Measurements from ENCODE around the gene HOXA10.

Gene HOXA10

GRCh38 chr7:27183682-27184336, 9.7 kb upstream of the HOXA10 start:
- Histone ChIP-seq H2AK5ac (ENCODE audit: low read length, severe bottlenecking) (no peak overlapping the region), H2BK15ac (ENCODE audit: low read depth, poor library complexity, severe bottlenecking) (no peak overlapping the region), H3K79me1 (replicated peaks; ENCODE audit: low read length, poor library complexity, severe bottlenecking) (no peaks in the 10 kb centered on the region), H3K36me3 (ENCODE audit: control insufficient read depth in 1 of 2, insufficient read depth in 2 of 2, low read depth in 1 of 2, low read length in 2 of 2) (peaks cover 6 to 13% of the 10 kb centered on the region in 2 experiments), H2AFZ (ENCODE audit: low read depth, low read length) (no peak overlapping the region), H3K9me3 (ENCODE audit: control insufficient read depth, low read length) (no peaks in the 10 kb centered on the region), H3K4me2 (ENCODE audit: low read length, poor library complexity, severe bottlenecking) (peak overlapping the region; percentile 88), H3K27me3 (ENCODE audit: control insufficient read depth in 1 of 2, insufficient read depth in 1 of 2, low read length in 2 of 2) (peaks cover 0 to 8% of the 10 kb centered on the region in 2 experiments), H4K91ac (ENCODE audit: low read length) (no peak overlapping the region), H3K4me3 (ENCODE audit: insufficient read depth in 1 of 2, low read depth in 1 of 2, low read length in 2 of 2) (peak overlapping the region; percentile 79 to 84), H3K9ac (ENCODE audit: low read length) (peak overlapping the region; percentile 94), H2BK12ac (ENCODE audit: low read length in 2 of 2) (peak overlapping the region in 1 of 2 experiments; percentile 78), H3K27ac (ENCODE audit: low read length, poor library complexity, severe bottlenecking) (peak overlapping the region; percentile 70), H4K8ac (ENCODE audit: low read length) (peak overlapping the region; percentile 46), H3K14ac (ENCODE audit: low read length in 2 of 2) (no peak overlapping the region), H3K4me1 (ENCODE audit: control insufficient read depth, insufficient read depth, low read depth, low read length) (peaks cover 18% of the 10 kb centered on the region), H2BK120ac (ENCODE audit: low read depth, low read length) (peak overlapping the region; percentile 43), H2BK5ac (ENCODE audit: low read depth, low read length, poor library complexity, severe bottlenecking) (peak overlapping the region; percentile 75), H3K18ac (ENCODE audit: low read depth in 1 of 2, low read length in 2 of 2) (no peak overlapping the region), H3K4ac (ENCODE audit: low read depth in 1 of 2, low read length in 2 of 2) (no peak overlapping the region), H3K23ac (ENCODE audit: low read length in 2 of 2) (no peak overlapping the region)
- WGBS, result under 1% methylated on average over 28 of the region's 30 CpGs
- peak; percentile 55 for DNase-seq

- Histone ChIP-seq H3K23ac (ENCODE audit: low read length in 2 of 2) (no peak overlapping the region), H3K27ac (ENCODE audit: low read length, poor library complexity, severe bottlenecking) (peak overlapping the region; percentile 70), H2BK12ac (ENCODE audit: low read length in 2 of 2) (peak overlapping the region in 1 of 2 experiments; percentile 78), H3K4me3 (ENCODE audit: insufficient read depth in 1 of 2, low read depth in 1 of 2, low read length in 2 of 2) (peak overlapping the region; percentile 68 to 84), H3K18ac (ENCODE audit: low read depth in 1 of 2, low read length in 2 of 2) (no peak overlapping the region), H2AFZ (ENCODE audit: low read depth, low read length) (no peak overlapping the region), H2BK120ac (ENCODE audit: low read depth, low read length) (peak overlapping the region; percentile 43), H2BK5ac (ENCODE audit: low read depth, low read length, poor library complexity, severe bottlenecking) (peak overlapping the region; percentile 57), H3K9ac (ENCODE audit: low read length) (peak overlapping the region; percentile 94), H3K4me2 (ENCODE audit: low read length, poor library complexity, severe bottlenecking) (peak overlapping the region; percentile 88), H3K36me3 (ENCODE audit: control insufficient read depth in 1 of 2, insufficient read depth in 2 of 2, low read depth in 1 of 2, low read length in 2 of 2) (peaks cover 6 to 13% of the 10 kb centered on the region in 2 experiments), H3K14ac (ENCODE audit: low read length in 2 of 2) (no peak overlapping the region), H2AK5ac (ENCODE audit: low read length, severe bottlenecking) (peak overlapping the region; percentile 40), H3K4me1 (ENCODE audit: control insufficient read depth, insufficient read depth, low read depth, low read length) (peaks cover 18% of the 10 kb centered on the region), H4K8ac (ENCODE audit: low read length) (peak overlapping the region; percentile 46), H3K27me3 (ENCODE audit: control insufficient read depth in 1 of 2, insufficient read depth in 1 of 2, low read length in 2 of 2) (peaks cover 0 to under 1% of the 10 kb centered on the region in 2 experiments), H4K91ac (ENCODE audit: low read length) (peak overlapping the region; percentile 58), H2BK15ac (ENCODE audit: low read depth, poor library complexity, severe bottlenecking) (no peak overlapping the region), H3K4ac (ENCODE audit: low read depth in 1 of 2, low read length in 2 of 2) (no peak overlapping the region), H3K9me3 (ENCODE audit: control insufficient read depth, low read length) (no peaks in the 10 kb centered on the region), H3K79me1 (replicated peaks; ENCODE audit: low read length, poor library complexity, severe bottlenecking) (no peaks in the 10 kb centered on the region)
- no peak for DNase-seq
- WGBS, result 7% methylated on average over 30 of the region's 39 CpGs
These were observed 9.0 kb upstream of the HOXA10 start for GRCh38 chr7:27182861-27183681.

GRCh38 chr7:27182285-27182841, 8.2 kb upstream of the HOXA10 start:
- Histone ChIP-seq H2AK5ac (ENCODE audit: low read length, severe bottlenecking) (no peak overlapping the region), H2AFZ (ENCODE audit: low read depth, low read length) (no peak overlapping the region), H4K8ac (ENCODE audit: low read length) (no peak overlapping the region), H3K4ac (ENCODE audit: low read depth in 1 of 2, low read length in 2 of 2) (no peak overlapping the region), H2BK5ac (ENCODE audit: low read depth, low read length, poor library complexity, severe bottlenecking) (peak overlapping the region; percentile 57), H2BK12ac (ENCODE audit: low read length in 2 of 2) (no peak overlapping the region), H3K36me3 (ENCODE audit: control insufficient read depth in 1 of 2, insufficient read depth in 2 of 2, low read depth in 1 of 2, low read length in 2 of 2) (peaks cover 6 to 14% of the 10 kb centered on the region in 2 experiments), H3K4me1 (ENCODE audit: control insufficient read depth, insufficient read depth, low read depth, low read length) (peaks cover 18% of the 10 kb centered on the region), H3K4me2 (ENCODE audit: low read length, poor library complexity, severe bottlenecking) (peak overlapping the region; percentile 88), H3K27ac (ENCODE audit: low read length, poor library complexity, severe bottlenecking) (peak overlapping the region; percentile 70), H2BK15ac (ENCODE audit: low read depth, poor library complexity, severe bottlenecking) (no peak overlapping the region), H3K23ac (ENCODE audit: low read length in 2 of 2) (no peak overlapping the region), H3K14ac (ENCODE audit: low read length in 2 of 2) (no peak overlapping the region), H3K18ac (ENCODE audit: low read depth in 1 of 2, low read length in 2 of 2) (no peak overlapping the region), H3K27me3 (ENCODE audit: control insufficient read depth in 1 of 2, insufficient read depth in 1 of 2, low read length in 2 of 2) (no peaks in the 10 kb centered on the region), H3K4me3 (ENCODE audit: insufficient read depth in 1 of 2, low read depth in 1 of 2, low read length in 2 of 2) (peak overlapping the region; percentile 2 to 84), H4K91ac (ENCODE audit: low read length) (no peak overlapping the region), H3K79me1 (replicated peaks; ENCODE audit: low read length, poor library complexity, severe bottlenecking) (no peaks in the 10 kb centered on the region), H2BK120ac (ENCODE audit: low read depth, low read length) (no peak overlapping the region), H3K9me3 (ENCODE audit: control insufficient read depth, low read length) (no peaks in the 10 kb centered on the region), H3K9ac (ENCODE audit: low read length) (peak overlapping the region; percentile 94)
- DNase-seq, result no peak
- 50% methylated on average over 1 of the region's 4 CpGs for WGBS

- Histone ChIP-seq H3K14ac (ENCODE audit: low read length in 2 of 2) (no peak overlapping the region), H4K8ac (ENCODE audit: low read length) (no peak overlapping the region), H3K4me3 (ENCODE audit: insufficient read depth in 1 of 2, low read depth in 1 of 2, low read length in 2 of 2) (no peak overlapping the region), H2BK5ac (ENCODE audit: low read depth, low read length, poor library complexity, severe bottlenecking) (no peak overlapping the region), H3K27me3 (ENCODE audit: control insufficient read depth in 1 of 2, insufficient read depth in 1 of 2, low read length in 2 of 2) (no peaks in the 10 kb centered on the region), H2AK5ac (ENCODE audit: low read length, severe bottlenecking) (peak overlapping the region; percentile 10), H3K4me1 (ENCODE audit: control insufficient read depth, insufficient read depth, low read depth, low read length) (peaks cover 18% of the 10 kb centered on the region), H2AFZ (ENCODE audit: low read depth, low read length) (no peak overlapping the region), H3K23ac (ENCODE audit: low read length in 2 of 2) (peak overlapping the region in 1 of 2 experiments; percentile 23), H3K9ac (ENCODE audit: low read length) (peak overlapping the region; percentile 94), H2BK120ac (ENCODE audit: low read depth, low read length) (no peak overlapping the region), H3K4me2 (ENCODE audit: low read length, poor library complexity, severe bottlenecking) (peak overlapping the region; percentile 49), H3K27ac (ENCODE audit: low read length, poor library complexity, severe bottlenecking) (peak overlapping the region; percentile 39), H4K91ac (ENCODE audit: low read length) (no peak overlapping the region), H3K36me3 (ENCODE audit: control insufficient read depth in 1 of 2, insufficient read depth in 2 of 2, low read depth in 1 of 2, low read length in 2 of 2) (peaks cover 6 to 19% of the 10 kb centered on the region in 2 experiments), H2BK15ac (ENCODE audit: low read depth, poor library complexity, severe bottlenecking) (no peak overlapping the region), H3K4ac (ENCODE audit: low read depth in 1 of 2, low read length in 2 of 2) (no peak overlapping the region), H2BK12ac (ENCODE audit: low read length in 2 of 2) (no peak overlapping the region), H3K9me3 (ENCODE audit: control insufficient read depth, low read length) (no peaks in the 10 kb centered on the region), H3K18ac (ENCODE audit: low read depth in 1 of 2, low read length in 2 of 2) (no peak overlapping the region), H3K79me1 (replicated peaks; ENCODE audit: low read length, poor library complexity, severe bottlenecking) (no peaks in the 10 kb centered on the region)
- DNase-seq, result no peak
- WGBS, result 64% methylated on average over 4 of the region's 4 CpGs
These were observed 7.7 kb upstream of the HOXA10 start for GRCh38 chr7:27181795-27182275.
